ENCODE measurements around the gene EFCAB7.

The EFCAB7 gene

GRCh38 chr1:63612971-63613370 is 89.6 kb downstream of the EFCAB7 start:
- no peaks in the 10 kb centered on the region for H3K36me3 ChIP-seq (replicated peaks; ENCODE audit: low read depth, low read length)
- H3K4me3 ChIP-seq (ENCODE audit: low read length) = no peak overlapping the region
- H3K9me3 ChIP-seq (ENCODE audit: insufficient read depth, low read length) = no peaks in the 10 kb centered on the region
- H3K4me2 ChIP-seq (ENCODE audit: low read length) = no peak overlapping the region
- H2AFZ ChIP-seq (ENCODE audit: low read depth, low read length) = no peak overlapping the region
- H3K79me2 ChIP-seq (ENCODE audit: low read length) = no peaks in the 10 kb centered on the region
- H3K4me1 ChIP-seq (ENCODE audit: low read length) = no peaks in the 10 kb centered on the region
- H3K27me3 ChIP-seq (ENCODE audit: low read depth, low read length) = no peaks in the 10 kb centered on the region
- H3K9ac ChIP-seq (ENCODE audit: low read length) = no peak overlapping the region
- H3K27ac ChIP-seq (ENCODE audit: low read length) = no peak overlapping the region
- H4K20me1 ChIP-seq (ENCODE audit: insufficient read depth, low read length) = no peaks in the 10 kb centered on the region
- TF ChIP-seq, protein P1, sequence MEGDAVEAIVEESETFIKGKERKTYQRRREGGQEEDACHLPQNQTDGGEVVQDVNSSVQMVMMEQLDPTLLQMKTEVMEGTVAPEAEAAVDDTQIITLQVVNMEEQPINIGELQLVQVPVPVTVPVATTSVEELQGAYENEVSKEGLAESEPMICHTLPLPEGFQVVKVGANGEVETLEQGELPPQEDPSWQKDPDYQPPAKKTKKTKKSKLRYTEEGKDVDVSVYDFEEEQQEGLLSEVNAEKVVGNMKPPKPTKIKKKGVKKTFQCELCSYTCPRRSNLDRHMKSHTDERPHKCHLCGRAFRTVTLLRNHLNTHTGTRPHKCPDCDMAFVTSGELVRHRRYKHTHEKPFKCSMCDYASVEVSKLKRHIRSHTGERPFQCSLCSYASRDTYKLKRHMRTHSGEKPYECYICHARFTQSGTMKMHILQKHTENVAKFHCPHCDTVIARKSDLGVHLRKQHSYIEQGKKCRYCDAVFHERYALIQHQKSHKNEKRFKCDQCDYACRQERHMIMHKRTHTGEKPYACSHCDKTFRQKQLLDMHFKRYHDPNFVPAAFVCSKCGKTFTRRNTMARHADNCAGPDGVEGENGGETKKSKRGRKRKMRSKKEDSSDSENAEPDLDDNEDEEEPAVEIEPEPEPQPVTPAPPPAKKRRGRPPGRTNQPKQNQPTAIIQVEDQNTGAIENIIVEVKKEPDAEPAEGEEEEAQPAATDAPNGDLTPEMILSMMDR (IDR thresholded peaks at IDR 0.05; ENCODE audit: low read depth, low read length) = no peak
- no peak for TF ChIP-seq EZH2phosphoT487 (IDR thresholded peaks at IDR 0.05; ENCODE audit: low read depth)

DNA sequence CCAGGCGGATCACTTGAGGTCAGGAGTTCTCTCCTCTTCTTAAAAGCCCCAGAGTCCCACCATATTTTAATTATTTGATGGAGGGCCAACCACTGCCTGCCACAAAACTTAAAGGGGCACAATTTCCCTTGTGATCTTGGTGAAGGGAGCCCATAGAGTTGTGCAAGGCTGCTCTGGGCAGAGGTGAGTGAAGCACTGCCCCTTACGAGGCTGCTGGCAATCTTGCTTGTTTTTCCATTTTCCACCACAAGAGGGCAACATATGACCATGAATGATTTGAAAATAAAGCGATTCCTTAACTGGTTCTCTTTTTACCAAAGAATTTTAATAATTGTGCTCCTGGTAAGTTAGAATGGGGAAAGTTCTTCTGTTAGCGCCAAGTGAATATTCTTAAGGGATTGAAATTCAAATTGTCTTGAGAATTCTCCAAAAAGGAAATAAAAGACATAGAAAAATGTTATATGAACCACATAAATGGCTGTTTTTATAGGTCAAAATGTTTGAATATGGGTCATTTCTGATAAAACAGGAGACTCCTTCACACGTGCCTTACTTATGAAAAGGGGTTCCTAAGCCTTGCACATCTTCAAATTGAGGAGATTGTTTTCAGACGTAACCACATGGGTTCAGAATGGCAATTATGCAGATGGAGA is 92.6 kb downstream of the EFCAB7 start:
- H3K4me1 ChIP-seq (ENCODE audit: low read length) = no peaks in the 10 kb centered on the region
- TF ChIP-seq, protein P1 (IDR thresholded peaks at IDR 0.05; ENCODE audit: low read depth, low read length) = peak; percentile 58
- no peak for TF ChIP-seq EZH2phosphoT487 (IDR thresholded peaks at IDR 0.05; ENCODE audit: low read depth)
- H3K4me2 ChIP-seq (ENCODE audit: low read length) = no peak overlapping the region
- H3K27me3 ChIP-seq (ENCODE audit: low read depth, low read length) = no peaks in the 10 kb centered on the region
- H4K20me1 ChIP-seq (ENCODE audit: insufficient read depth, low read length) = no peaks in the 10 kb centered on the region
- no peak overlapping the region for H2AFZ ChIP-seq (ENCODE audit: low read depth, low read length)
- H3K79me2 ChIP-seq (ENCODE audit: low read length) = no peaks in the 10 kb centered on the region
- H3K9ac ChIP-seq (ENCODE audit: low read length) = no peak overlapping the region
- no peak overlapping the region for H3K27ac ChIP-seq (ENCODE audit: low read length)
- no peak overlapping the region for H3K4me3 ChIP-seq (ENCODE audit: low read length)
- H3K9me3 ChIP-seq (ENCODE audit: insufficient read depth, low read length) = no peaks in the 10 kb centered on the region
- H3K36me3 ChIP-seq (replicated peaks; ENCODE audit: low read depth, low read length) = no peaks in the 10 kb centered on the region

GRCh38 chr1:63617450-63617849 is 94.1 kb downstream of the EFCAB7 start:
- Histone ChIP-seq H3K4me3 (ENCODE audit: low read length) (no peak overlapping the region), H3K9ac (ENCODE audit: low read length) (no peak overlapping the region), H4K20me1 (ENCODE audit: insufficient read depth, low read length) (no peaks in the 10 kb centered on the region), H3K4me1 (ENCODE audit: low read length) (peaks cover 1% of the 10 kb centered on the region), H3K4me2 (ENCODE audit: low read length) (no peak overlapping the region), H3K36me3 (replicated peaks; ENCODE audit: low read depth, low read length) (no peaks in the 10 kb centered on the region), H3K27me3 (ENCODE audit: low read depth, low read length) (no peaks in the 10 kb centered on the region), H3K9me3 (ENCODE audit: insufficient read depth, low read length) (no peaks in the 10 kb centered on the region), H3K79me2 (ENCODE audit: low read length) (no peaks in the 10 kb centered on the region), H3K27ac (ENCODE audit: low read length) (no peak overlapping the region), H2AFZ (ENCODE audit: low read depth, low read length) (no peak overlapping the region)
- TF ChIP-seq, protein P1 (IDR thresholded peaks at IDR 0.05; ENCODE audit: low read depth, low read length) = no peak
- no peak for TF ChIP-seq EZH2phosphoT487 (IDR thresholded peaks at IDR 0.05; ENCODE audit: low read depth)

GRCh38 chr1:63618011-63618410 is 94.7 kb downstream of the EFCAB7 start:
- no peak overlapping the region for H3K4me2 ChIP-seq (ENCODE audit: low read length)
- no peaks in the 10 kb centered on the region for H3K9me3 ChIP-seq (ENCODE audit: insufficient read depth, low read length)
- H3K79me2 ChIP-seq (ENCODE audit: low read length) = no peaks in the 10 kb centered on the region
- H4K20me1 ChIP-seq (ENCODE audit: insufficient read depth, low read length) = no peaks in the 10 kb centered on the region
- no peaks in the 10 kb centered on the region for H3K36me3 ChIP-seq (replicated peaks; ENCODE audit: low read depth, low read length)
- no peak overlapping the region for H3K4me3 ChIP-seq (ENCODE audit: low read length)
- TF ChIP-seq, protein P1 (IDR thresholded peaks at IDR 0.05; ENCODE audit: low read depth, low read length) = no peak
- no peak for TF ChIP-seq EZH2phosphoT487 (IDR thresholded peaks at IDR 0.05; ENCODE audit: low read depth)
- H3K27ac ChIP-seq (ENCODE audit: low read length) = no peak overlapping the region
- no peaks in the 10 kb centered on the region for H3K27me3 ChIP-seq (ENCODE audit: low read depth, low read length)
- no peak overlapping the region for H3K9ac ChIP-seq (ENCODE audit: low read length)
- no peak overlapping the region for H2AFZ ChIP-seq (ENCODE audit: low read depth, low read length)
- H3K4me1 ChIP-seq (ENCODE audit: low read length) = peaks cover 7% of the 10 kb centered on the region

Data from OCI-LY3 (cell line).